ENCODE data around the gene CFAP73.

DNA sequence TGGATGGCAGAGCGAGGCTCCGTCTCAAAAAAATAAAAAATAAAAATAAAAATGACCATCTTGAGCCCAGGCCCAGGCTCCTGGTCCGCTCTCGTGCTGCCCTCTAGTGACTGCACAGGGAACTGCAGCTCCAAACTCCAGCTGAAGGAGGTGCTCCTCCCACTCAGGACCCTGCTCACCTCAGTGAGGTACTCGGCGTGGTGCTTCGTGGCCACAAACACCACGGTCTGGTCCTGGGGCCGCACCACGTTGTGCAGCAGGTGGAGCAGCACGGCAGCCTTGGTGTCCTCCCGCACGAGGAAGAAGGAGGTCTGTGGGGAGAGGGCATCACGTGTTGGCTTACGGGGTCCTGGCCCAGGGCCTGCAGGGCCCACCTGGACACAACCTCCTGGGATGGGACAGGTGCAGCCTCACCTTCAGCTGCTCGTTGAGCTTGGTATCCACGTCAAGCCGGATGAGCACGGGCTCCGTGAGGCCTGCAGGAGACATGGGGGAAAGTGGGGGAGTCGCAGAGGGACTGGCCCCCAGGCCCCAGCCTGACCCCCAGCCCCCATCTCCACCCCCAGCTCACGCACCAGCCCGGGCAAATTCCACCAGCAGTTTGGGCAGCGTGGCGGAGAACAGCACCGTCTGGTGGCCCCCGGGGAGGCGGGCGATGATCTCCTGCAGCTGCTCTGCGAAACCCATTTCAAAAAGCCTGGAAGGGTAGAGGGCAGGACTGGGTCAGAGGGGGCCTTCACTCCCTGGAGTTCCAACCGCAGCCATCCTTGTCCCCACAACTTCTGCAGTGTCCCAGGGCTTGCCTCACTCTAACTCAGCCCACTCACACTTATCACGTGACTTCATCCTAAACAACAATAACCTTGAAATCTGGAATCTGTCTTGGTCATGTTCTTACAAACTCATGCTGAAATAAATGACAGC lies 25.2 kb downstream of the CFAP73 start:
- TF ChIP-seq ZNF274 (IDR thresholded peaks at IDR 0.05; ENCODE audit: low read depth, low read length) (no peak), YY1 (IDR thresholded peaks at IDR 0.05; ENCODE audit: extremely low read depth, insufficient replicate concordance, low read depth, low read length) (no peak), REST (IDR thresholded peaks at IDR 0.05; ENCODE audit: low read depth) (no peak), CEBPB (IDR thresholded peaks at IDR 0.05; ENCODE audit: low read depth) (no peak), POLR2A (IDR thresholded peaks at IDR 0.05; ENCODE audit: borderline replicate concordance, extremely low read depth, insufficient read depth, insufficient read length) (no peak), ZBTB33 (IDR thresholded peaks at IDR 0.05; ENCODE audit: extremely low read depth, insufficient replicate concordance, low read length) (no peak), POLR2AphosphoS5 (IDR thresholded peaks at IDR 0.05; ENCODE audit: low read depth, low read length) (no peak), FOSL1 (IDR thresholded peaks at IDR 0.05; ENCODE audit: low read depth) (no peak), SP1 (IDR thresholded peaks at IDR 0.05; ENCODE audit: low read depth) (no peak), EZH2 (IDR thresholded peaks at IDR 0.05) (no peak)
- TF ChIP-seq, protein P1, sequence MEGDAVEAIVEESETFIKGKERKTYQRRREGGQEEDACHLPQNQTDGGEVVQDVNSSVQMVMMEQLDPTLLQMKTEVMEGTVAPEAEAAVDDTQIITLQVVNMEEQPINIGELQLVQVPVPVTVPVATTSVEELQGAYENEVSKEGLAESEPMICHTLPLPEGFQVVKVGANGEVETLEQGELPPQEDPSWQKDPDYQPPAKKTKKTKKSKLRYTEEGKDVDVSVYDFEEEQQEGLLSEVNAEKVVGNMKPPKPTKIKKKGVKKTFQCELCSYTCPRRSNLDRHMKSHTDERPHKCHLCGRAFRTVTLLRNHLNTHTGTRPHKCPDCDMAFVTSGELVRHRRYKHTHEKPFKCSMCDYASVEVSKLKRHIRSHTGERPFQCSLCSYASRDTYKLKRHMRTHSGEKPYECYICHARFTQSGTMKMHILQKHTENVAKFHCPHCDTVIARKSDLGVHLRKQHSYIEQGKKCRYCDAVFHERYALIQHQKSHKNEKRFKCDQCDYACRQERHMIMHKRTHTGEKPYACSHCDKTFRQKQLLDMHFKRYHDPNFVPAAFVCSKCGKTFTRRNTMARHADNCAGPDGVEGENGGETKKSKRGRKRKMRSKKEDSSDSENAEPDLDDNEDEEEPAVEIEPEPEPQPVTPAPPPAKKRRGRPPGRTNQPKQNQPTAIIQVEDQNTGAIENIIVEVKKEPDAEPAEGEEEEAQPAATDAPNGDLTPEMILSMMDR (IDR thresholded peaks at IDR 0.05 in 2 of 3, conservative IDR thresholded peaks at IDR 0.05 in 1 of 3; ENCODE audit: borderline replicate concordance in 1 of 3, insufficient read depth in 1 of 3, low read depth in 2 of 3, low read length in 2 of 3) = peak; percentile 90 to 99 (median 94)

Measured in HCT116 (cell line).